K562 (cell line): ENCODE data around the gene CDH7. TPM values are rescaled to one million over a fixed set of nuclear protein-coding genes. Genes with fewer than 3 reads are reported as not detected.

Source experiments
- ATAC-seq: fragments of 200-7000 bp; cut with Tn5 transposase; 3 replicates; pipeline ENCODE4 v1.9.1; 2020; ENCODE audit warnings: moderate library complexity
- BruUV-seq: library from RNA; stranded (reverse); fragments of 400-500 nt; replicated peaks from 2 replicates; lab custom pipeline; 2021; lab: Mats Ljungman, UMichigan
- CTCF ChIA-PET: fragments of 300-600 bp; formaldehyde crosslinking; extraction: SDS; loops from one replicate; lab custom pipeline; 2021; ENCODE audit warnings: low intra/inter-chr PET ratio; lab: Yijun Ruan, JAX
- POLR2A ChIA-PET: fragments of 300-600, 350-650 bp; sonication (Branson Sonifier 250); formaldehyde crosslinking; extraction: SDS; loops from one replicate; lab custom pipeline; 2021; ENCODE audit warnings: antibody characterized with exemption, inconsistent platforms; lab: Yijun Ruan, JAX
- DNase-seq, 4 experiments: peaks; one replicate each; pipeline versions ENCODE4 v3.0.0 to v3.0.0-alpha.2; 2011 to 2018; ENCODE audit warnings: low spot score in 3 of 4, mixed read lengths in 3 of 4; ENCODE audit errors: extremely low read depth in 1 of 4
- FAIRE-seq: peaks from 2 replicates; lab custom pipeline; 2011; peaks lifted over from hg19 to GRCh38; lab: Jason Lieb, UNC
- H2AFZ ChIP-seq: 2 replicates; pipeline ENCODE4 v1.6.0; 2011; ENCODE audit warnings: low read depth, low read length, control low read depth, inconsistent platforms
- H3K27ac ChIP-seq: fragments of 200-600 bp; 3 replicates; pipeline ENCODE4 v1.8.0; 2011; ENCODE audit warnings: low read depth, mild to moderate bottlenecking, control low read depth, inconsistent platforms, low read length, moderate library complexity, mixed read lengths; ENCODE audit errors: extremely low read depth
- H3K27me3 ChIP-seq, 2 experiments: fragments of 300-600 bp in 1 of 2; 2 replicates in 1 of 2; 3 replicates in 1 of 2; pipeline versions ENCODE4 v1.6.0 to v1.8.0; 2011; ENCODE audit warnings: inconsistent platforms in 2 of 2, low read length in 2 of 2, mild to moderate bottlenecking in 1 of 2, mixed read lengths in 1 of 2, moderate library complexity in 1 of 2; ENCODE audit not compliant: control insufficient read depth in 2 of 2, insufficient read depth in 2 of 2
- H3K36me3 ChIP-seq: fragments of 300-600 bp; 3 replicates; pipeline ENCODE4 v1.8.0; 2011; ENCODE audit warnings: mild to moderate bottlenecking, low read length, inconsistent platforms; ENCODE audit not compliant: control insufficient read depth, insufficient read depth
- H3K4me1 ChIP-seq, 2 experiments: fragments of 200-600 bp in 1 of 2; replicated peaks in 1 of 2; 2 replicates in 1 of 2; 3 replicates in 1 of 2; pipeline versions ENCODE4 v1.5.1 to v1.8.0; 2011; ENCODE audit warnings: inconsistent platforms in 2 of 2, low read length in 2 of 2, mild to moderate bottlenecking in 1 of 2, mixed read lengths in 1 of 2, moderate library complexity in 1 of 2; ENCODE audit not compliant: control insufficient read depth in 2 of 2, insufficient read depth in 2 of 2
- H3K4me2 ChIP-seq: 2 replicates; pipeline ENCODE4 v1.6.1; 2011; ENCODE audit warnings: low read length, control low read depth, inconsistent platforms, mixed read lengths; ENCODE audit not compliant: insufficient read depth
- H3K4me3 ChIP-seq: fragments of 200-600 bp; sonication (generic), shearing (Covaris generic); 2 replicates; pipeline ENCODE4 v1.5.1; 2016; ENCODE audit warnings: control low read depth, inconsistent platforms
- H3K79me2 ChIP-seq: fragments of 200-600 bp; 3 replicates; pipeline ENCODE4 v1.8.0; 2011; ENCODE audit warnings: low read length, inconsistent platforms; ENCODE audit not compliant: control insufficient read depth, insufficient read depth
- H3K9ac ChIP-seq, 2 experiments: 2 replicates each; pipeline versions ENCODE4 v1.6.0 to v1.6.1; 2011; ENCODE audit warnings: low read depth in 2 of 2, low read length in 2 of 2, control low read depth in 1 of 2, inconsistent platforms in 1 of 2, mild to moderate bottlenecking in 1 of 2, mixed read lengths in 1 of 2; ENCODE audit not compliant: insufficient read depth in 1 of 2
- H3K9me1 ChIP-seq: one replicate; pipeline ENCODE4 v1.6.0; 2011; ENCODE audit warnings: inconsistent platforms, mild to moderate bottlenecking, low read length, moderate library complexity; ENCODE audit not compliant: control insufficient read depth, insufficient read depth
- H3K9me3 ChIP-seq: replicated peaks from 2 replicates; pipeline ENCODE4 v1.5.1; 2011; ENCODE audit warnings: low read depth, low read length, inconsistent platforms; ENCODE audit not compliant: control insufficient read depth, insufficient read depth
- H4K20me1 ChIP-seq: replicated peaks from 2 replicates; pipeline ENCODE4 v1.6.1; 2011; ENCODE audit warnings: low read length, inconsistent platforms, mixed read lengths; ENCODE audit not compliant: control insufficient read depth, insufficient read depth
- ATF4 ChIP-seq: fragments of 450-650 bp; formaldehyde crosslinking; IDR thresholded peaks from 2 replicates; pipeline ENCODE4 v1.4.0; 2022; ENCODE audit warnings: mild to moderate bottlenecking, moderate library complexity
- NRF1 ChIP-seq, 2 experiments: fragments of 450-650 bp; IDR thresholded peaks in 1 of 2; conservative IDR thresholded peaks in 1 of 2; 2 replicates each; pipeline ENCODE4 v1.6.1; 2014; ENCODE audit warnings: mild to moderate bottlenecking in 2 of 2
- PTTG1 ChIP-seq: fragments of 450-650 bp; IDR thresholded peaks from 2 replicates; pipeline ENCODE4 v1.6.1; 2016; ENCODE audit warnings: low read depth, mild to moderate bottlenecking, missing genetic modification characterization, missing compliant biosample characterization
- SPI1 ChIP-seq: IDR thresholded peaks from 2 replicates; pipeline ENCODE4 v1.6.1; 2011; ENCODE audit warnings: low read depth, low read length, control low read depth, borderline replicate concordance
- TCF15 ChIP-seq: fragments of 250-450 bp; sonication (Bioruptor Pico); IDR thresholded peaks from 2 replicates; pipeline ENCODE4 v1.8.0; 2022; ENCODE audit warnings: moderate library complexity, mild to moderate bottlenecking, inconsistent platforms
- TFAM ChIP-seq: fragments of 250-450 bp; sonication (Bioruptor Pico); conservative IDR thresholded peaks from 2 replicates; pipeline ENCODE4 v1.5.0; 2021; ENCODE audit warnings: mild to moderate bottlenecking, moderate library complexity
- U2AF2 ChIP-seq: fragments of 200-400 bp; formaldehyde crosslinking; optimal IDR thresholded peaks from 2 replicates; pipeline ENCODE3; 2017; ENCODE audit warnings: low read depth, mild to moderate bottlenecking, low read length
- YY1 ChIP-seq, 3 experiments: IDR thresholded peaks; 2 replicates each; pipeline ENCODE4 v1.6.1; 2011; ENCODE audit warnings: low read length in 2 of 3, mild to moderate bottlenecking in 2 of 3, moderate library complexity in 2 of 3, borderline replicate concordance in 1 of 3, control low read depth in 1 of 3, low read depth in 1 of 3; ENCODE audit not compliant: insufficient read depth in 3 of 3, insufficient replicate concordance in 2 of 3, control insufficient read depth in 1 of 3, insufficient read length in 1 of 3; ENCODE audit errors: extremely low read depth in 1 of 3
- ZNF197 ChIP-seq: fragments of 200-800 bp; sonication (Bioruptor generic); IDR thresholded peaks from 2 replicates; pipeline ENCODE4 v1.6.1; 2016; ENCODE audit warnings: low read depth, missing genetic modification characterization, missing compliant biosample characterization
- WGBS: fragments of 100-300 bp; shearing (Covaris generic); methylation state at CpG from one replicate; pipeline ENCODE4 v1.1.6; 2016; ENCODE audit warnings: low coverage, mixed read lengths; ENCODE audit not compliant: insufficient coverage; ENCODE audit errors: missing lambda C conversion rate; 5-methylcytosine and 5-hydroxymethylcytosine counted together
- in situ Hi-C: fragments of 300-500 bp; cut with MboI; formaldehyde crosslinking; loops from 4 replicates; pipeline ENCODE4 v1.15.0; 2018; ENCODE audit warnings: inconsistent platforms, mixed read lengths
- intact Hi-C: fragments of 100-400 bp; cut with micrococcal nuclease; formaldehyde crosslinking; loops from 2 replicates; pipeline ENCODE4 v1.14.2; 2022
- polyA plus RNA-seq, 8 experiments: library from polyadenylated mRNA; depleted of rRNA in 4 of 8; stranded (reverse) in 5 of 8; unstranded in 3 of 8; fragments of >200 nt; fragmentation: Nextera tagmentation in 2 of 8; fragmentation: Illumina TruSeq in 1 of 8; extraction: Ambion mirVana in 2 of 8; extraction: Trizol in 1 of 8; gene quantifications; 2 replicates each; pipeline versions ENCODE4 v1.2.1 to v1.2.3, GENCODE V29; 2011 to 2014; ENCODE audit warnings: inconsistent platforms in 1 of 8, missing spikeins in 1 of 8
- total RNA-seq, 7 experiments: library from RNA; depleted of rRNA in 6 of 7; stranded (reverse); fragments of >200 nt in 6 of 7; fragmentation: Illumina TruSeq in 2 of 7; extraction: Trizol in 2 of 7; gene quantifications; 2 replicates each; pipeline versions ENCODE4 v1.2.1 to v1.2.3, GENCODE V29; 2011 to 2021; ENCODE audit warnings: low replicate concordance in 1 of 7

CDH7 gene
- total and polyA plus RNA-seq, 9 of the 15 experiments (the other 6 are each of a cell fraction or from before 2014, with no cell fraction given) = 0.01 to 0.07 (median 0.05) TPM; not detected in 6

GRCh38 chr18:65934874-65935273, 184.1 kb downstream of the CDH7 start:
- Histone ChIP-seq H3K4me3 (no peak overlapping the region), H3K4me2 (no peak overlapping the region), H3K79me2 (no peaks in the 10 kb centered on the region), H3K27ac (no peak overlapping the region), H3K9me3 (no peaks in the 10 kb centered on the region), H4K20me1 (no peaks in the 10 kb centered on the region), H3K36me3 (no peaks in the 10 kb centered on the region), H3K9ac (no peak overlapping the region), H3K27me3 (no peaks in the 10 kb centered on the region), H3K4me1 (no peaks in the 10 kb centered on the region), H3K9me1 (no peaks in the 10 kb centered on the region), H2AFZ (no peak overlapping the region)
- DNase-seq = no peak
- in situ Hi-C loops = no loop called here
- no TSS peak for BruUV-seq
- TF ChIP-seq SPI1 (no peak), U2AF2 (no peak), ATF4 (CRISPR knock-in tag) (no peak), YY1 (IDR thresholded peaks at IDR 0.05; ENCODE audit: borderline replicate concordance in 1 of 3, control insufficient read depth in 1 of 3, extremely low read depth in 1 of 3, insufficient read depth in 3 of 3, insufficient read length in 1 of 3, insufficient replicate concordance in 2 of 3, low read depth in 1 of 3, low read length in 2 of 3) (no peak)
- intact Hi-C loops = no loop called here
- CTCF ChIA-PET = no interaction called here
- FAIRE-seq = no peak
- no peak for ATAC-seq
- POLR2A ChIA-PET = no interaction called here
- 0% methylated on average over 2 of the region's 2 CpGs for WGBS

DNA sequence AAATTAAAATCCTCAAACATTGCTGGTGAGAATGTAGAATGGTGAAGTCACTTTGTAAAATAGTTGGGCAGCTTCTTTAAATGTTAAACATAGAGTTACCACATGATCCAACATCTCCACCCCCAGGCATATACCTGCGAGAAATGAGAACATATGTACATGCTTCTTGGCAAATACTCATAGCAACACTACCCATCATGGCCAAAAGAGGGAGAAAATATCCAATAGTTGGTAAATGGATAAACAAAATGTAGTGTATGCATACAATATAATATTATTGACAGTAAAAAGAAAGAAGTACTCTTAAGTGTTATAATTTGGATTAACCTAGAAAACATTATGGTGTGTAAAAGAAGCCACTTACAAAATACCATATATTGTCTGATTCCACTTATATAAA, 185.9 kb downstream of the CDH7 start:
- H3K4me3 ChIP-seq = no peak overlapping the region
- H3K4me1 ChIP-seq = no peaks in the 10 kb centered on the region
- no peaks in the 10 kb centered on the region for H3K27me3 ChIP-seq
- no peaks in the 10 kb centered on the region for H4K20me1 ChIP-seq
- H2AFZ ChIP-seq = no peak overlapping the region
- no peak overlapping the region for H3K27ac ChIP-seq
- POLR2A ChIA-PET = no interaction called here
- CTCF ChIA-PET = no interaction called here
- no peak for DNase-seq
- TF ChIP-seq NRF1 (conservative IDR thresholded peaks at IDR 0.05 in 1 of 2, IDR thresholded peaks at IDR 0.05 in 1 of 2) (no peak), TCF15 (no peak), PTTG1 (tag) (no peak), TFAM (CRISPR knock-in tag) (no peak), ZNF197 (no peak)
- TF ChIP-seq, all 486 proteins: peak for 0
- no TSS peak for BruUV-seq
- no peak overlapping the region for H3K4me2 ChIP-seq
- no peak for ATAC-seq
- no peak overlapping the region for H3K9ac ChIP-seq
- no peaks in the 10 kb centered on the region for H3K36me3 ChIP-seq
- in situ Hi-C loops = no loop called here
- WGBS = 0% methylated on average over 1 of the region's 1 CpG
- no peaks in the 10 kb centered on the region for H3K79me2 ChIP-seq
- H3K9me3 ChIP-seq = no peaks in the 10 kb centered on the region
- H3K9me1 ChIP-seq = no peaks in the 10 kb centered on the region
- intact Hi-C loops = no loop called here
- FAIRE-seq = no peak
